Testis (tissue), 2 donors: Measurements from ENCODE around the gene SLC35D2.

ENCODE experiments used
- POLR2A ChIP-seq: fragments of 450-650 bp; IDR thresholded peaks from one replicate; pipeline ENCODE4 v1.6.1; 2017; ENCODE audit warnings: antibody characterized with exemption, mild to moderate bottlenecking, moderate library complexity
- TF ChIP-seq, protein P1 (sequence below), 3 experiments: fragments of 450-650 bp in 2 of 3; fragments of 200-600 bp in 1 of 3; sonication (generic) in 1 of 3; IDR thresholded peaks; one replicate each; pipeline ENCODE4 v1.5.1; 2016 to 2019; ENCODE audit warnings: antibody characterized with exemption in 3 of 3, mild to moderate bottlenecking in 2 of 3, moderate library complexity in 1 of 3

DNA sequence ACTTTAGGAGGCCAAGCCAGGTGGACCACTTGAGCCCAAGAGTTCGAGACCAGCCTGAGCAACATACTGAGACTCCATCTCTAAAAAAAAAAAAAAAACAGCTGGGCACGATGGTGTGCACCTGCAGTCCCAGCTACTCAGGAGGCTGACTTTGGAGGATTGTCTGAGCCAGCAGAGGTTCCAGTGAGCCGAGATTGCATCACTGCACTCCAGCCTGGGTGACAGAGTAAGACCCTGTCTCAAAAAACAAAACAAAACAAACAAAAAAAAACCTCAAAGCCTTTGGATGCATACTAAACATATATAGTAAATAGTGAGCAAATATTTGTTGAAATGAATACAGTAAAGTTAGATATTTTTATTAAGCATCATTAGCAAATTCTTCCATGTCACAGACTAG is 5.3 kb downstream of the SLC35D2 start:
- TF ChIP-seq, protein P1, sequence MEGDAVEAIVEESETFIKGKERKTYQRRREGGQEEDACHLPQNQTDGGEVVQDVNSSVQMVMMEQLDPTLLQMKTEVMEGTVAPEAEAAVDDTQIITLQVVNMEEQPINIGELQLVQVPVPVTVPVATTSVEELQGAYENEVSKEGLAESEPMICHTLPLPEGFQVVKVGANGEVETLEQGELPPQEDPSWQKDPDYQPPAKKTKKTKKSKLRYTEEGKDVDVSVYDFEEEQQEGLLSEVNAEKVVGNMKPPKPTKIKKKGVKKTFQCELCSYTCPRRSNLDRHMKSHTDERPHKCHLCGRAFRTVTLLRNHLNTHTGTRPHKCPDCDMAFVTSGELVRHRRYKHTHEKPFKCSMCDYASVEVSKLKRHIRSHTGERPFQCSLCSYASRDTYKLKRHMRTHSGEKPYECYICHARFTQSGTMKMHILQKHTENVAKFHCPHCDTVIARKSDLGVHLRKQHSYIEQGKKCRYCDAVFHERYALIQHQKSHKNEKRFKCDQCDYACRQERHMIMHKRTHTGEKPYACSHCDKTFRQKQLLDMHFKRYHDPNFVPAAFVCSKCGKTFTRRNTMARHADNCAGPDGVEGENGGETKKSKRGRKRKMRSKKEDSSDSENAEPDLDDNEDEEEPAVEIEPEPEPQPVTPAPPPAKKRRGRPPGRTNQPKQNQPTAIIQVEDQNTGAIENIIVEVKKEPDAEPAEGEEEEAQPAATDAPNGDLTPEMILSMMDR (IDR thresholded peaks at IDR 0.05) = no peak
- TF ChIP-seq POLR2A = no peak
